Myocyte (in vitro differentiated cells): ENCODE measurements around the gene LEP. TPM values are rescaled to one million over a fixed set of nuclear protein-coding genes. Genes with fewer than 3 reads are reported as not detected.
"Not testable (repeated sequence)": the region's sequence is repeated elsewhere in the genome, so short reads cannot be mapped to it uniquely, and the experiment has no call there.

Experiments used
- DNase-seq: peaks from one replicate; pipeline ENCODE4 v3.0.0-alpha.2; 2012; ENCODE audit warnings: low read depth
- total RNA-seq: library from RNA; depleted of rRNA; stranded (reverse); fragments of >200 nt; gene quantifications from 2 replicates; pipeline ENCODE4 v1.2.3, GENCODE V29; 2014

LEP gene
- total RNA-seq, 1 donor from 2014 or later, result not detected

DNA sequence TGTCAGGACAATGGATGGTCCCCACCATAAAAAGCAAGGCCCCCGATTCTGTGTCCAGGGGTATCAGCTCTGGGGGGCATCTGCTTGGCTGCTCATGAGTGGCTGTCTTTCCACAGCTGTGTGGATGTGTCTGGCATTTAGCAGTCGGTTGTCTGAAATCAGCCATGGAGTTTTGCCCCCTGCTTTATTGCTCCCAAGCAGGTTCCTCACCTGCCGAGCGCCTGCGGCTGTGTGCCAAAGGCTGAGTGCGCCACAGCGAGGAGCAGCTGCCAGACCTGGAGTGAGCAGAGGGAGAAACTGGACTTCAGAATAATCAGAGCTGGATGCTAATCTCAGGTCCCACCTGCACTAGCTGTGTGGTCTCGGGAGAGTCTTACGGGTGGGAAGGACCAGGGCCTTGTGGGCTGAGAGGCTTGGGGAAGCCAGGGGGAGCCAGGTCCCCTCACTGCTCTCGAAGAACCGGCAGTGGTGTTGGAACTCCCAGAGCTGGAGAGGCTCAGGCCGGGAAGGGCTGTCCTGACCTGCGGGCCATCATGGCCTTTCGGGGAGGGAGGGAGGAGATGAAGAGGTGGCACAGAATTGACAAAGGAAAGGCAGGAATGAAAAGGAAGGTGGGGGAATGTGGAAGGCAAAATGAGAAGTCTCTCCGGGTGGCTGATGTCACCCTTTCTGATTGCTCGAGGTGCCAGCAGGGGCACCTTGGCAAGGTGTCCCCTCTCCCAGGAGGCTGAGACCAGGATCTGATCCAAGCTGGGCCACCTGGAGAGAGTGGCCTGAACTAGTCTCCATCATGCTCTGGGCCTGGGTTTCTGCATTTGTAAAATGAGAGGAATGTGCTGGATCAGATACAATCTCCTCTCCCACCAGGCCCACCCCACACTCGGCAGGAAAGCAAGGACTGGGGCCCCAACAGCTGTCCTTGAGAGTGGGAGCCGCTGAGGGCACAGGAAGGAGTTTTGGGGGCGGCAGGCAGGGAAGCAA lies 30.2 kb upstream of the LEP start:
- no peak for DNase-seq

DNA sequence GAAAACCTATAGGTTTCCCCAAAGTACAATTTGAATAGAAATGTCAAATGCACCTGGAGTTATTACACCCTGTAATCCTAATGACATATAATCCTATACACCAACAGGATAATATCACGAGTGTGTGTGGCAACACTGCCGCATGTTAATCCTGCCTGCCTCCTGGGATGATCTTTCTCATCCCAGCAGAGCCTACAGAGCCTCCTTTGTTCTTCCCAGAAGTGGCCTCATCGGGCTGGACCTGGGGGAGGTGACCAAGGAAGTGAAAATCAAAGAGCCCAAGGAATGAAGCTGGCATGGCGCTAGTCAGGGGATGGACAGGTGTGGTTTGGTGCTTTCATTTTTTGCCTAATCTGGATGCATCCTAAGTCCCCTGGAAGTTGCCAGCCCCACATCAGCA lies 29.5 kb upstream of the LEP start:
- no peak for DNase-seq

- DNase-seq, result no peak
Measured at GRCh38 chr7:128214463-128214862, 26.6 kb upstream of the LEP start.

DNA sequence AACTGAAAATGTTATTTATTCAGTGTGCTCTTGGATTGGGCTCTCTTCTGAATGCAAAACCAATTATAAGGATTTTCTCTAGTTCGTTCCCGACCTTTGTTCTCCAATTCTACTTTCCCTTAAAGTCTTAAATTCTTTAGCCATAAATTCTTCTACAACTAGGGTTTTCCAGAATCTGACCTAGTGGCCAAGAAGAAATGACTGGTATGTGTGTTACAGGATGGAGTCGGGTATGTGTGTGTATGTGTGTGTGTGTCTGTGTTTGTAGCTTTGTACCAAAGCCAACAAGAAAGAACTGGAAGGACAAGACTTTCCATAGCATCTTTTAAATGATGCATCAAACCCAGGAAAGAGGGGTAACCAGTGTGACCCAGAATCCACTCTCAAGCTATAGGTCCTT lies 25.8 kb upstream of the LEP start:
- peak; percentile 76 for DNase-seq

- DNase-seq, result peak; percentile 95
Measured at GRCh38 chr7:128215739-128216138, 25.3 kb upstream of the LEP start.

GRCh38 chr7:128217030-128217805 lies 23.9 kb upstream of the LEP start:
- peak; percentile 91 for DNase-seq

DNA sequence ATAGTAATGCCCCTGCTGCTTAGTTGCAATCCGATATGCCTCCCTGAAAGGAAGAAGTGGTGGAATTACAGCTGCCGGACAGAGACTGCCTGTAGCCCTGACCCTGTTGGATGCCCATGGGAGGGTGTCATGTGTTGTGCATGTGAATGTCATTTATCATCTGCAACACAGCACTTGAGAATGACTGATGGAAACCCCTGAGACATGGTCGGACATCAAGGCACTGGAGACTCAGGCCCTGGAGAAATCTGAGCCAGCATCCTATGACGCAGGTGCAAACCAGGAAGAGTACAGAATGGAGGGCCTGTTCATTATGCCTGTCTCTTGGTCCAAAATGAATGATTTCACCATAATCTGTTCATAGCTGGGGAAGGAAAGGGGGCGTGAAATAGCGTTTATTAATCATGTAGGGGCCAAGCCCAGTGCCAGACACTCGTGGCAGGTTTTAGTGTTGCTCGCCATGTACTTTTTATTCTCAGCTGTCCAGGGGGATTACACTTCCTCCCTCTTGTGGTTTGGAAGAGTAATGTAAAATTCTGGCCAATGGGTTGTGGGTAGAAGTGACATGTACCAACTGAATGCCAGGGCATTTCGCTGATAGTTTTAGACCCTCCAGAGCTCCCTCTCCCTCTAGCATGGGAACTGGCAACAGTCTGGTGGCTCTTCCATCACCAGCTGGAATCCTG lies 23.0 kb upstream of the LEP start:
- peak; percentile 99 for DNase-seq

GRCh38 chr7:128219636-128220035 lies 21.4 kb upstream of the LEP start:
- DNase-seq, result peak; percentile 77

DNA sequence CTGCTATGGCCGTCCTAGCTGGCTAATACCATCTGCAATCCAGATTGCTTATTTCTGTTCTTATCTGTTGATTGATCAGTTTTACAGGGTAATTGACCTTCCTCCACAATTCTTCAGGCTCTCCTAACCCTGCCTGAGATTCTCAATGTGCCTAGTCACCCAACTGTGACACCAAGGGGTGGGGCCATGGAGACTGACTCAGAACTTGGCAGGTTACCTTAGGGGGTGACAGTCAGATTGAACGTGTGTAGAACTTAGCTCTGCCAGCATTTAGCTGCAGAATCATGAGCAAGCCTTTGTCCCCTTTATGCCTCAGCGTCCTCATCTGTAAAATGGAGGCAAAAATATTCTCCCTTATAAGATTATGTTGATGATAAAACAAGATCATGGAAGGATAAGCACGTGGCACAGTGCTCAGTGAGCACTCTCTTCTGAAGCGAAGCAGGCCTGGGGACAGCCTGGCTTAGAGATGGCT lies 19.1 kb upstream of the LEP start:
- peak; percentile 58 for DNase-seq

DNA sequence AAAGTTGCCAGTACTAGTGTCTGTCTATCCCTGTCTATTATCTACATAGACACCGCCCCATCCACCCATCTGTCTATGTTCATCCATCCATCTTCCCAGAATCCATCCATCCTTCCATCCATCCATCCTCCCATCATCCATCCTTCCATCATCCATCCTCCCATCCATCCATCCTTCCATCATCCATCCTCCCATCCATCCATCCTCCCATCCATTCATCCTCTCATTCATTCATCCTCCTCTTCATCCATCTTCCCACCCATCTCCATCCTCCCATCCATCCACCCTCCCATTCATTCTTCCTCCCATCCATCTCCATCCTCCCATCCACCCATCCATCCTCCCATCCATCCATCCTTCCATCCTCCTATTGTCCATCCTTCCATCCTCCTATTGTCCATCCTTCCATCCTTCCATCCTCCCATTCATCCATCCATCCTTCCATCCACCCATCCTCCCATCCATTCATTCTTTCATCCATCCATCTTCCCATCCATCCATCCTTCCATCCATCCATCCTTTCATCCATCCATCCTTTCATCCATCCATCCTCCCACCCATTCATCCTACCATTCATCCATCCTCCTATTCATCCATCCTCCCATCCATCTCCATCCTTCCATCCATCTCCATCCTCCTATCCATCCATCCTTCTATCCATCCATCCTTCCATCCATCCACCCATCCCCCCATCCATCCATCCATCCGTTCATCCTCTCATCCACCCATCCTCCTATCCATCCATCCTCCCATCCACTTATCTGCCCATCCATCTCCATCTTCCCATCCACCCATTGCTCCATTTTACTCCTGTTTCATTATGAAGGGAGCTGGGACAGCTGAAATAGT lies 14.7 kb upstream of the LEP start:
- DNase-seq, result no peak

DNA sequence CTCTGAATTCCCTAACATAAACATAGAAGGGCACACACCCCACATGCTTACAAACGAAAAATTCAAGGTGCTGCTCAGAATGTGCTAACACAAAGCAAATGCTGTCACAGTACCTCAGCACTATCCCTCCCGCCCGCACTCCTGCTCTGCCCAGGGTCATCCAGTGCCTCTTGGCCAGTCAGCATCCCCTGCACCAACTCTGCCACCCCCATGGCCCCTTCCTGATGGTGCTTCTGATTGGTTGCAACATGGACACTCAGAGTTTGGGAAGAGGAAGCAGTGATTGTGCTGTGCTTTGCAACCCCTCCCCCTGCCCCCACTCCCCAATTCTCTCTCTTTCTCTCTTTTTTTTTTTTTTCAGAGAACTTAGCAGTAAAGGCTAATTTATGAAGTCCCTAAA lies 13.8 kb upstream of the LEP start:
- no peak for DNase-seq

DNA sequence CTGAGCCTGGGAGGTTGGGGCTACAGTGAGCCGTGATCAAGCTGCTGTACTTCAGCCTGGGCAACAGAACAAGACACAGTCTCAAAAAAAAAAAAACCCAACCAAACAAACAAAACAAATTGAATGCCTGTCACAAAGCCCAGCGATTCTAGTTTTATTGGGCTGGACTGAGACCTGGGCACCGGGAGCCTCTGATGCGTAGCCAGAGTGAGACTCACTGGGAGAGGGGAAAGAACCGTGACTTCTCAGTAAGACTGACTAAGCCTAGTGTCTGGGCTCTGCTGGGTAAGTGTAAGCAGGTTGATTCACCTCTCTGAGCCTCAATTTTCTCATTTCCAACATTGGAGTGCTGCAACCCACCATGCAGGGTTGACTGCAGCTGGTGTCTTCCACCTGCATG lies 10.1 kb upstream of the LEP start:
- DNase-seq, result no peak

DNA sequence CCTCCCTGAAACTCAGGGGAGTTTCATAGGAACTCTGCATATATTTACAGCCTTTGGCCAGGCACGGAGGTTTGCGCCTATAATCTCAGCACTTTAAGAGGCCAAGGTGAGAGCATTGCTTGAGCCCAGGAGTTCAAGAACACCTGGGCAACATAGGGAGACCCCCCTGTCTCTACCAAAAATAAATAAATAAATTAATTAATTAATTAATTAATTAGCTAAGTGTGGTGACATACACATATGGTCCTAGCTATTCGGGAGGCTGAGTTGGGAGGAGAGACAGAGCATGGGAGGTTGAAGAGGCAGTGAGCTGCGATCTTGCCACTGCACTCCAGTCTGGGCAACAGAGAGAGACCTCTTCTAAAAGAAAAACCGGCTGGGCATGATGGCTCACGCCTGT lies 9.4 kb upstream of the LEP start:
- DNase-seq, result no peak

GRCh38 chr7:128233471-128233870 lies 7.6 kb upstream of the LEP start:
- DNase-seq, result no peak

DNA sequence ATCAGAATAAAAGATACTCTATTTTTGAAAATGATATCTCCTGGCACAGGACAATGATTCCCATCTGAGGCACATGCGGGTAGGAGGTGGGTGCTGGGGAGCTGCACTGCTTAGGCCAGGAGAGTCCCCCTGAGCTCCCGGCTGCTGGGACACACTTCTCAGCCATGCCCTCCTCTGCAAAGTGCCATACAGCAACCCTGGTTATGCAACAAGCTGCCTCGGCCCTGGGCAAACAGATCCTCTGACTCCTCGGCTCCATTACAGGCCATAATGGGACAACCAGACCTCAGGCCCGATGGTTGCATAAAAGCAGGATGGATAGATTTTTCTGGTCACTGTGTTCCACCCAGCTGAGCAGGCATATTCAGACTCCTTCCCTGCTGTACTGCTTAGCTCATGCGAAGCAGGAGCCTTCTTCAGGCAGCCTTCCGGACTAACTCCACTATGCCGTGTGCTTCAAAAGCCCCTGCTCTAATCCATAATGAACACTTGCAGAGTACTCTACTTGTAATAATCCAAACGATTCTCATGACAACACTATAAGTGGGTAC lies 6.5 kb upstream of the LEP start:
- DNase-seq, result no peak

DNA sequence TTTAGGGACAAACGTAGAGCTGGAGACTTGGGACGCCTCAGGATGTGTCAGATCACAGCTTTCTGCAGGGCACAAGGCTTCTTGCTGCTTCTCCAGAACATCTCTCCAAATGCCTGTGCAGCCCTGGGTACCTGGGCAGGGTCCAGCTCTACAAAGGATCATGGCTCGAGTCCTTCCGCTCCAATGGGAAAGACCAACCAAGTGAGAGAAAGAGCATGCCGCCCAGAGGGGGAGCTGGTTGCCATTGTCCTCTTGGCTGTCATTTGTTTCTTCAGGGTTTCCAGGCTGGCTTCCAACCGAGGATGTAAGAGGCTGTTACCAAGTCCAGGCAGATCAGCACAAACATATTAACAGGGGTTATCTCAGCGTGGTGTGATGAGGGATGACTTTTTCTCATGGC lies 5.6 kb upstream of the LEP start:
- DNase-seq, result no peak

GRCh38 chr7:128236924-128237586 lies 4.0 kb upstream of the LEP start:
- DNase-seq, result peak; percentile 98

DNA sequence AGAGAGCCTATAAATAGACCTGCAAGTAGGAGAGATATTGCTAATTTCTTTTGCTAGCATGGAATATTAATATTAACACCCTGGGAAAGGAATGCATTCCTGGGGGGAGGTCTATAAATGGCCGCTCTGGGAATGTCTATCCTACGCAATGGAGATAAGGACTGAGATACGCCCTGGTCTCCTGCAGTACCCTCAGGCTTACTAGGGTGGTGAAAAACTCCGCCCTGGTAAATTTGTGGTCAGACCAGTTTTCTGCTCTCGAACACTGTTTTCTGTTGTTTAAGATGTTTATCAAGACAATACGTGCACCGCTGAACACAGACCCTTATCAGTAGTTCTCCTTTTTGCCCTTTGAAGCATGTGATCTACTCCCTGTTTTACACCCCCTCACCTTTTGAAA lies 1.9 kb upstream of the LEP start:
- not testable (repeated sequence) for DNase-seq

- no peak for DNase-seq
Measured at GRCh38 chr7:128242661-128243060, 1.6 kb downstream of the LEP start.

- no peak for DNase-seq
Measured at GRCh38 chr7:128243273-128243672, 2.2 kb downstream of the LEP start.
